WTC11 (cell line): Measurements from ENCODE around the gene CACNA2D4.

Source experiments
- ATF2 ChIP-seq: sonication (generic); formaldehyde crosslinking; IDR thresholded peaks from 2 replicates; pipeline ENCODE4 v1.8.1; 2022; ENCODE audit warnings: low read depth, missing genetic modification reagents, borderline replicate concordance
- CBFB ChIP-seq: sonication (generic); formaldehyde crosslinking; IDR thresholded peaks from 2 replicates; pipeline ENCODE4 v1.8.1; 2022; ENCODE audit warnings: mild to moderate bottlenecking, low read depth, missing genetic modification reagents
- CREB1 ChIP-seq: sonication (generic); formaldehyde crosslinking; IDR thresholded peaks from 2 replicates; pipeline ENCODE4 v1.8.0; 2023; ENCODE audit warnings: mild to moderate bottlenecking, missing genetic modification reagents
- CTCF ChIP-seq: fragments of 200-600 bp; IDR thresholded peaks from 2 replicates; pipeline ENCODE4 v1.8.0; 2022; ENCODE audit warnings: antibody characterized with exemption
- E2F4 ChIP-seq: sonication (generic); formaldehyde crosslinking; IDR thresholded peaks from 2 replicates; pipeline ENCODE4 v1.8.1; 2022; ENCODE audit warnings: low read depth, mild to moderate bottlenecking, moderate library complexity, missing genetic modification reagents, borderline replicate concordance
- FOXJ3 ChIP-seq: sonication (generic); formaldehyde crosslinking; IDR thresholded peaks from 2 replicates; pipeline ENCODE4 v1.9.0; 2021; ENCODE audit warnings: missing genetic modification reagents, mild to moderate bottlenecking, borderline replicate concordance
- ZBTB43 ChIP-seq: sonication (generic); formaldehyde crosslinking; IDR thresholded peaks from 2 replicates; pipeline ENCODE4 v1.8.1; 2023; ENCODE audit warnings: mild to moderate bottlenecking, missing genetic modification reagents
- ZNF512 ChIP-seq: sonication (generic); formaldehyde crosslinking; IDR thresholded peaks from 2 replicates; pipeline ENCODE4 v1.8.1; 2022; ENCODE audit warnings: missing genetic modification reagents, borderline replicate concordance
- ZNF671 ChIP-seq: fragments of 250-450 bp; sonication (Bioruptor Pico); IDR thresholded peaks from 2 replicates; pipeline ENCODE4 v1.8.0; 2021; ENCODE audit warnings: mild to moderate bottlenecking

GRCh38 chr12:1766110-1766509, 152.3 kb downstream of the CACNA2D4 start:
- TF ChIP-seq CBFB (CRISPR knock-in tag): no peak
- no peak for TF ChIP-seq CTCF
- TF ChIP-seq ZBTB43 (CRISPR knock-in tag): no peak
- TF ChIP-seq ZNF671 (CRISPR knock-in tag): no peak
- TF ChIP-seq ZNF512 (CRISPR knock-in tag): no peak
- TF ChIP-seq E2F4 (CRISPR knock-in tag): no peak
- TF ChIP-seq CREB1 (CRISPR knock-in tag): no peak
- no peak for TF ChIP-seq ATF2
- no peak for TF ChIP-seq FOXJ3 (CRISPR knock-in tag)
